ENCODE measurements around the gene COL27A1.

DNA sequence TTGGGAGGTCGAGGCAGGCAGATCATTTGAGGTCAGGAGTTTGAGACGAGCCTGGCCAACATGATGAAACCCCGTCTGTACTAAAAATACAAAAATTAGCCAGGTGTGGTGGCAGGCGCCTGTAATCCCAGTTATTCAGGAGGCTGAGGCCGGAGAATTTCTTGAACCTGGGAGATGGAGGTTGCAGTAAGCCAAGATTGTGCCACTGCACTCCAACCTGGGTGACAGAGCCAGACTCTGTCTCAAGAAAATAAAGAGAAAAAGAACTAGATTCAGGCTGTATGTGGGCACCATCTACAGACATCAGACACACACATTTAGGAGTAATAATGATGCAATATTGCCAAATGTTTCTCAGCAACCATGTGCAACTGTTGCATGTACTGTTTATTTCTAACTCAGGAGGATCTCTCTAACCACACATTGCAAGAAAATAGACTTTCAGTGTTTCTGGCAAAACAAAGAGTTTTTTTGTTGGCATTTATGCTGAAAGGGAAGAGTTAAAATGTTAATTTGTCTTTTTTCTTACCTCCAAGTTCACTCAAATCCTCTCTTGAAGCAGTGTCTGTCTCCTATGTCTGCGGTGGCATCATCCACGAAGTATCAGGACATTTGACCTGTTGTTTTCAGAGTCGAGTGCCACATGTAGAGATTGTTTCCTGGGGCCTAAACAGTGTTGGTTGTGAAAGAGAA is 162.5 kb downstream of the COL27A1 start:
- TF ChIP-seq FOS (IDR thresholded peaks at IDR 0.05; ENCODE audit: borderline replicate concordance, insufficient read depth, low read length) (no peak), POLR2A (IDR thresholded peaks at IDR 0.05; ENCODE audit: low read depth, low read length) (no peak), EZH2 (IDR thresholded peaks at IDR 0.05; ENCODE audit: borderline replicate concordance, low read depth, low read length, severe bottlenecking) (no peak)
- TF ChIP-seq, protein P1, sequence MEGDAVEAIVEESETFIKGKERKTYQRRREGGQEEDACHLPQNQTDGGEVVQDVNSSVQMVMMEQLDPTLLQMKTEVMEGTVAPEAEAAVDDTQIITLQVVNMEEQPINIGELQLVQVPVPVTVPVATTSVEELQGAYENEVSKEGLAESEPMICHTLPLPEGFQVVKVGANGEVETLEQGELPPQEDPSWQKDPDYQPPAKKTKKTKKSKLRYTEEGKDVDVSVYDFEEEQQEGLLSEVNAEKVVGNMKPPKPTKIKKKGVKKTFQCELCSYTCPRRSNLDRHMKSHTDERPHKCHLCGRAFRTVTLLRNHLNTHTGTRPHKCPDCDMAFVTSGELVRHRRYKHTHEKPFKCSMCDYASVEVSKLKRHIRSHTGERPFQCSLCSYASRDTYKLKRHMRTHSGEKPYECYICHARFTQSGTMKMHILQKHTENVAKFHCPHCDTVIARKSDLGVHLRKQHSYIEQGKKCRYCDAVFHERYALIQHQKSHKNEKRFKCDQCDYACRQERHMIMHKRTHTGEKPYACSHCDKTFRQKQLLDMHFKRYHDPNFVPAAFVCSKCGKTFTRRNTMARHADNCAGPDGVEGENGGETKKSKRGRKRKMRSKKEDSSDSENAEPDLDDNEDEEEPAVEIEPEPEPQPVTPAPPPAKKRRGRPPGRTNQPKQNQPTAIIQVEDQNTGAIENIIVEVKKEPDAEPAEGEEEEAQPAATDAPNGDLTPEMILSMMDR (IDR thresholded peaks at IDR 0.05; ENCODE audit: extremely low read depth in 1 of 2, insufficient read depth in 1 of 2, low read depth in 1 of 2, low read length in 2 of 2): no peak
- TF ChIP-seq, protein P2, sequence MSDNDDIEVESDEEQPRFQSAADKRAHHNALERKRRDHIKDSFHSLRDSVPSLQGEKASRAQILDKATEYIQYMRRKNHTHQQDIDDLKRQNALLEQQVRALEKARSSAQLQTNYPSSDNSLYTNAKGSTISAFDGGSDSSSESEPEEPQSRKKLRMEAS (IDR thresholded peaks at IDR 0.05; ENCODE audit: insufficient read depth, insufficient read length): no peak

Data from endothelial cell of umbilical vein (primary cell).